Measurements from ENCODE around the gene PPEF2. TPM values are rescaled to one million over a fixed set of nuclear protein-coding genes. Genes with fewer than 3 reads are reported as not detected.

The PPEF2 gene
- polyA plus RNA-seq, 4 donors, result 0.09 TPM; not detected in 3

- DNase-seq (no peak), FAIRE-seq (no peak)
- Histone ChIP-seq H3K27ac (ENCODE audit: low read depth in 1 of 3, low read length in 2 of 3) (no peak overlapping the region), H3K36me3 (ENCODE audit: control insufficient read depth in 3 of 3, insufficient read depth in 2 of 3, low read depth in 1 of 3, low read length in 3 of 3) (no peaks in the 10 kb centered on the region), H3K27me3 (ENCODE audit: control insufficient read depth in 3 of 3, insufficient read depth in 3 of 3, low read length in 3 of 3) (peaks cover 0 to 18% (median 0%) of the 10 kb centered on the region in 3 donors), H3K4me1 (ENCODE audit: control insufficient read depth in 3 of 3, insufficient read depth in 2 of 3, low read depth in 1 of 3, low read length in 2 of 3) (no peaks in the 10 kb centered on the region), H3K9me3 (ENCODE audit: control insufficient read depth in 2 of 2, insufficient read depth in 1 of 2, low read depth in 1 of 2, low read length in 1 of 2) (no peaks in the 10 kb centered on the region), H3K4me3 (ENCODE audit: low read depth in 1 of 3, low read length in 3 of 3) (no peak overlapping the region)
- WGBS, 3 donors, result 81 to 87% (median 85%) methylated on average over 9 of the region's 9 CpGs
Observed at GRCh38 chr4:75889537-75890199, 12.6 kb downstream of the PPEF2 start.

DNA sequence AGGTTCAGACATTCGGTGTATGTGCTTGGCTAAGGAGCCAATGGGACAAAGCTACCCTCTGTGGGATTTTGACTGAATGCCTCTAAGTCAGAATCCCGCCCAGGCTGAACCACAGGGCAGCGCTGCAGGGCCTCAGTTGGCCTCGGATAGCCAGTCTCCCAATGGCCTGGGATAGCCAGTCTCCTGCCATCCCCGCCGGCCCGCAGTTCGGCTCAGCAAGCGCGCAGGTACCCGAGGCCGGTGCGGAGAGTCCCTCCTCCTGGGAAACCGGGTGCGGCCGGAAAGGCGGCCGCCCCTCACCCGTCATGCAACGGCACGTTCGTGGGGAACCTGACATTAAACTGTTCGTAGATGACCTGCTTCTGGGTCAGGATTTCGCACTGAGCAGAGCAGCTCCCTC, 16.1 kb downstream of the PPEF2 start:
- no peaks in the 10 kb centered on the region for H3K36me3 ChIP-seq (ENCODE audit: control insufficient read depth in 3 of 3, insufficient read depth in 2 of 3, low read depth in 1 of 3, low read length in 3 of 3)
- 68 to 73% (median 72%) methylated on average over 24 of the region's 24 CpGs for WGBS, 3 donors
- FAIRE-seq (no peak), DNase-seq (no peak)
- peaks cover 0 to 18% (median 0%) of the 10 kb centered on the region in 3 donors for H3K27me3 ChIP-seq (ENCODE audit: control insufficient read depth in 3 of 3, insufficient read depth in 3 of 3, low read length in 3 of 3)
- no peak overlapping the region for H3K27ac ChIP-seq (ENCODE audit: low read depth in 1 of 3, low read length in 2 of 3)
- no peaks in the 10 kb centered on the region for H3K4me1 ChIP-seq (ENCODE audit: control insufficient read depth in 3 of 3, insufficient read depth in 2 of 3, low read depth in 1 of 3, low read length in 2 of 3)
- no peak overlapping the region for H3K4me3 ChIP-seq (ENCODE audit: low read depth in 1 of 3, low read length in 3 of 3)
- H3K9me3 ChIP-seq (ENCODE audit: control insufficient read depth in 2 of 2, insufficient read depth in 1 of 2, low read depth in 1 of 2, low read length in 1 of 2), result no peaks in the 10 kb centered on the region

DNA sequence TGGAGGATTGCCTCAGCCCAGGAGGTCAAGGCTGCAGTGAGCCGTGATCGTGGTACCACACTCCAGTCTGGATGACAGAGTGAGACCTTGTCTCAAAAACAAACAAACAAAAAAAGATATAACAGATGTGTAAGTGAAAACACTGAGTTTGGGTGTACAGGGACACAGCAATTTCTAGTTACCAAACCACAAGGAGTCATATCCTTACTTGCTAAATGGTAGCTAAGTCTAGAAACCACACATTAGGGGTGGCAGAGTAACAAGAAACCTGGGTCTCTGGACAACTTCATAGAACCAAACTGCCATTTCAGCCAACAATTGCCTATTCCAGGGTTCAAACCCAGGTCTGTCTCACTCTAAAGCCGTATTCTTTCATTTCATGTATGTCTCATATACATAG, 20.8 kb downstream of the PPEF2 start:
- FAIRE-seq (no peak), DNase-seq (no peak)
- no peak overlapping the region for H3K4me3 ChIP-seq (ENCODE audit: low read depth in 1 of 3, low read length in 3 of 3)
- H3K9me3 ChIP-seq (ENCODE audit: control insufficient read depth in 2 of 2, insufficient read depth in 1 of 2, low read depth in 1 of 2, low read length in 1 of 2), result no peaks in the 10 kb centered on the region
- no peaks in the 10 kb centered on the region for H3K4me1 ChIP-seq (ENCODE audit: control insufficient read depth in 3 of 3, insufficient read depth in 2 of 3, low read depth in 1 of 3, low read length in 2 of 3)
- H3K36me3 ChIP-seq (ENCODE audit: control insufficient read depth in 3 of 3, insufficient read depth in 2 of 3, low read depth in 1 of 3, low read length in 3 of 3), result no peaks in the 10 kb centered on the region
- peaks cover 0 to 10% (median 2%) of the 10 kb centered on the region in 3 donors for H3K27me3 ChIP-seq (ENCODE audit: control insufficient read depth in 3 of 3, insufficient read depth in 3 of 3, low read length in 3 of 3)
- 80 to 90% (median 85%) methylated on average over 3 of the region's 3 CpGs for WGBS, 3 donors
- H3K27ac ChIP-seq (ENCODE audit: low read depth in 1 of 3, low read length in 2 of 3), result no peak overlapping the region

GRCh38 chr4:75880278-75880677, 22.0 kb downstream of the PPEF2 start:
- no peaks in the 10 kb centered on the region for H3K4me1 ChIP-seq (ENCODE audit: control insufficient read depth in 3 of 3, insufficient read depth in 2 of 3, low read depth in 1 of 3, low read length in 2 of 3)
- no peak for DNase-seq
- WGBS, 3 donors, result 26 to 41% (median 34%) methylated on average over 1 of the region's 1 CpG
- no peak for FAIRE-seq
- H3K9me3 ChIP-seq (ENCODE audit: control insufficient read depth in 2 of 2, insufficient read depth in 1 of 2, low read depth in 1 of 2, low read length in 1 of 2), result no peaks in the 10 kb centered on the region
- no peak overlapping the region for H3K27ac ChIP-seq (ENCODE audit: low read depth in 1 of 3, low read length in 2 of 3)
- H3K27me3 ChIP-seq (ENCODE audit: control insufficient read depth in 3 of 3, insufficient read depth in 3 of 3, low read length in 3 of 3), result peaks cover 0 to 3% (median 2%) of the 10 kb centered on the region in 3 donors
- H3K4me3 ChIP-seq (ENCODE audit: low read depth in 1 of 3, low read length in 3 of 3), result no peak overlapping the region
- no peaks in the 10 kb centered on the region for H3K36me3 ChIP-seq (ENCODE audit: control insufficient read depth in 3 of 3, insufficient read depth in 2 of 3, low read depth in 1 of 3, low read length in 3 of 3)

- 46 to 59% (median 47%) methylated on average over 6 of the region's 6 CpGs for WGBS, 3 donors
- no peak for FAIRE-seq
Observed at GRCh38 chr4:75878246-75878756, 24.0 kb downstream of the PPEF2 start.

DNA sequence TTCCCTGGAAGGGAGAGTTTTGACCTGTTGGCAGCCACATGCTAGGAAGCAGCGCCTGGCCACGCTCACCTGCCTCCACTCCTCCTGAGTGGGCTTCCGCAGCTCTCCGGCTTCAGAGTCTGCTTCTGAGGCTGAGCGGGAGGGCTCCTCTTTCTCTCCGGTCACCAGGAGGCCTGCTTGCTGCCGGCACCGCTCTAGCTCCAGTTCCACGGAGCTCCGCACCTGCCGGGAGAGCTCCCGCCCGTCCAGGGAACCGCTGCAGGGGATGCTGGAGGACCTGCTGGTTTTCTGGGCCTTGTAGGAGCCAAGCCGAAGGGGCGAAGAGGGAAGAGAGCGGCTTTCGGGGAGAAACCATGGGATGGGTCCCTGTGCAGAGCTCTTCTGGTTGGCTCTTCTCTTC, 26.0 kb downstream of the PPEF2 start:
- no peak for FAIRE-seq
- peaks cover 0 to 3% (median 2%) of the 10 kb centered on the region in 3 donors for H3K27me3 ChIP-seq (ENCODE audit: control insufficient read depth in 3 of 3, insufficient read depth in 3 of 3, low read length in 3 of 3)
- no peaks in the 10 kb centered on the region for H3K4me1 ChIP-seq (ENCODE audit: control insufficient read depth in 3 of 3, insufficient read depth in 2 of 3, low read depth in 1 of 3, low read length in 2 of 3)
- no peaks in the 10 kb centered on the region for H3K36me3 ChIP-seq (ENCODE audit: control insufficient read depth in 3 of 3, insufficient read depth in 2 of 3, low read depth in 1 of 3, low read length in 3 of 3)
- no peaks in the 10 kb centered on the region for H3K9me3 ChIP-seq (ENCODE audit: control insufficient read depth in 2 of 2, insufficient read depth in 1 of 2, low read depth in 1 of 2, low read length in 1 of 2)
- WGBS, 3 donors, result 87 to 90% (median 88%) methylated on average over 18 of the region's 18 CpGs
- no peak for DNase-seq
- no peak overlapping the region for H3K27ac ChIP-seq (ENCODE audit: low read depth in 1 of 3, low read length in 2 of 3)
- no peak overlapping the region for H3K4me3 ChIP-seq (ENCODE audit: low read depth in 1 of 3, low read length in 3 of 3)

More at GRCh38 chr4:75878246-75878756, 24.0 kb downstream of the PPEF2 start:
- Histone ChIP-seq H3K4me1 (ENCODE audit: control insufficient read depth in 3 of 3, insufficient read depth in 2 of 3, low read depth in 1 of 3, low read length in 2 of 3) (no peaks in the 10 kb centered on the region), H3K4me3 (ENCODE audit: low read depth in 1 of 3, low read length in 3 of 3) (no peak overlapping the region), H3K9me3 (ENCODE audit: control insufficient read depth in 2 of 2, insufficient read depth in 1 of 2, low read depth in 1 of 2, low read length in 1 of 2) (no peaks in the 10 kb centered on the region), H3K27me3 (ENCODE audit: control insufficient read depth in 3 of 3, insufficient read depth in 3 of 3, low read length in 3 of 3) (peaks cover 0 to 3% (median 2%) of the 10 kb centered on the region in 3 donors), H3K36me3 (ENCODE audit: control insufficient read depth in 3 of 3, insufficient read depth in 2 of 3, low read depth in 1 of 3, low read length in 3 of 3) (no peaks in the 10 kb centered on the region), H3K27ac (ENCODE audit: low read depth in 1 of 3, low read length in 2 of 3) (no peak overlapping the region)
- no peak for DNase-seq

GRCh38 chr4:75869100-75869499, 33.2 kb downstream of the PPEF2 start:
- Histone ChIP-seq H3K36me3 (ENCODE audit: control insufficient read depth in 3 of 3, insufficient read depth in 2 of 3, low read depth in 1 of 3, low read length in 3 of 3) (no peaks in the 10 kb centered on the region), H3K27ac (ENCODE audit: low read depth in 1 of 3, low read length in 2 of 3) (no peak overlapping the region), H3K4me3 (ENCODE audit: low read depth in 1 of 3, low read length in 3 of 3) (no peak overlapping the region), H3K9me3 (ENCODE audit: control insufficient read depth in 2 of 2, insufficient read depth in 1 of 2, low read depth in 1 of 2, low read length in 1 of 2) (no peaks in the 10 kb centered on the region), H3K27me3 (ENCODE audit: control insufficient read depth in 3 of 3, insufficient read depth in 3 of 3, low read length in 3 of 3) (no peaks in the 10 kb centered on the region), H3K4me1 (ENCODE audit: control insufficient read depth in 3 of 3, insufficient read depth in 2 of 3, low read depth in 1 of 3, low read length in 2 of 3) (no peaks in the 10 kb centered on the region)
- FAIRE-seq (no peak), DNase-seq (no peak)
- WGBS, 3 donors, result 53 to 74% (median 60%) methylated on average over 3 of the region's 3 CpGs

DNA sequence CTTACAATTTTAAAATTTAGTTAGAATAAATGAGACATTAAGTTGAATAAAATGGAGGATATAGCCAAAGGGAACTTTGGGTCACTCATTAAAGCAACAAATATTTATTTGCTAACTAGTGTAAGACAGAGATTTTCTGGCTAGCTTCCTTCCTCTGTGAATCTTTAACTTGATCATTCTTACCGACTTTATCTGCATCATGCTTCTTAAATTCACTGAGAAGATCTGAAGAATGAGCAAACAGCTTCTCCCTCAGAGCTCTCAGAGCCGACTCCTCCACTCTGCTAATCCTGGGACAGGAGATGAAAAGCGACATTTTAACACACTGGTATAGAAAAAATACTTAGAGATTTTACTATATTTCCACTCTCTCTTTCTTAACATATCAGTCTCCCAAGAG, 35.1 kb downstream of the PPEF2 start:
- no peaks in the 10 kb centered on the region for H3K4me1 ChIP-seq (ENCODE audit: control insufficient read depth in 3 of 3, insufficient read depth in 2 of 3, low read depth in 1 of 3, low read length in 2 of 3)
- DNase-seq, result no peak
- no peak for FAIRE-seq
- no peaks in the 10 kb centered on the region for H3K36me3 ChIP-seq (ENCODE audit: control insufficient read depth in 3 of 3, insufficient read depth in 2 of 3, low read depth in 1 of 3, low read length in 3 of 3)
- H3K9me3 ChIP-seq (ENCODE audit: control insufficient read depth in 2 of 2, insufficient read depth in 1 of 2, low read depth in 1 of 2, low read length in 1 of 2), result peaks cover 0 to 2% of the 10 kb centered on the region in 2 donors
- H3K27ac ChIP-seq (ENCODE audit: low read depth in 1 of 3, low read length in 2 of 3), result no peak overlapping the region
- WGBS, 3 donors, result 34 to 63% (median 43%) methylated on average over 3 of the region's 3 CpGs
- H3K27me3 ChIP-seq (ENCODE audit: control insufficient read depth in 3 of 3, insufficient read depth in 3 of 3, low read length in 3 of 3), result no peaks in the 10 kb centered on the region
- H3K4me3 ChIP-seq (ENCODE audit: low read depth in 1 of 3, low read length in 3 of 3), result no peak overlapping the region

GRCh38 chr4:75860606-75861005, 41.6 kb downstream of the PPEF2 start:
- Histone ChIP-seq H3K36me3 (ENCODE audit: control insufficient read depth in 3 of 3, insufficient read depth in 2 of 3, low read depth in 1 of 3, low read length in 3 of 3) (no peaks in the 10 kb centered on the region), H3K27ac (ENCODE audit: low read depth in 1 of 3, low read length in 2 of 3) (no peak overlapping the region), H3K4me1 (ENCODE audit: control insufficient read depth in 3 of 3, insufficient read depth in 2 of 3, low read depth in 1 of 3, low read length in 2 of 3) (no peaks in the 10 kb centered on the region), H3K9me3 (ENCODE audit: control insufficient read depth in 2 of 2, insufficient read depth in 1 of 2, low read depth in 1 of 2, low read length in 1 of 2) (peaks cover 0 to 5% of the 10 kb centered on the region in 2 donors), H3K4me3 (ENCODE audit: low read depth in 1 of 3, low read length in 3 of 3) (no peak overlapping the region), H3K27me3 (ENCODE audit: control insufficient read depth in 3 of 3, insufficient read depth in 3 of 3, low read length in 3 of 3) (no peaks in the 10 kb centered on the region)
- DNase-seq (no peak), FAIRE-seq (no peak)
- 72 to 84% (median 74%) methylated on average over 5 of the region's 5 CpGs for WGBS, 3 donors
